Fibroblast of the aortic adventitia (primary cell): ENCODE measurements around the gene ALKBH6. TPM values are rescaled to one million over a fixed set of nuclear protein-coding genes. Genes with fewer than 3 reads are reported as not detected.

Experiments used
- DNase-seq: peaks from one replicate; pipeline ENCODE4 v3.0.0-alpha.2; 2010; ENCODE audit warnings: low read depth
- H3K4me3 ChIP-seq: 2 replicates; pipeline ENCODE4 v1.5.1; 2011; ENCODE audit warnings: low read depth, mild to moderate bottlenecking, control low read depth, low read length, moderate library complexity
- CTCF ChIP-seq: IDR thresholded peaks from 2 replicates; pipeline ENCODE4 v1.5.1; 2011; ENCODE audit warnings: mild to moderate bottlenecking, low read length, control low read depth, inconsistent platforms; ENCODE audit not compliant: insufficient read depth
- total RNA-seq: library from RNA; depleted of rRNA; stranded (reverse); fragments of >200 nt; gene quantifications from 2 replicates; pipeline ENCODE4 v1.2.3, GENCODE V29; 2012; ENCODE audit warnings: low replicate concordance

The ALKBH6 gene
- total RNA-seq, 1 donor = 15.5 TPM

- no peak overlapping the region for H3K4me3 ChIP-seq
- TF ChIP-seq CTCF = no peak
- DNase-seq = peak; percentile 37
These were observed 16.5 kb upstream of the ALKBH6 start for GRCh38 chr19:36030264-36031148.

DNA sequence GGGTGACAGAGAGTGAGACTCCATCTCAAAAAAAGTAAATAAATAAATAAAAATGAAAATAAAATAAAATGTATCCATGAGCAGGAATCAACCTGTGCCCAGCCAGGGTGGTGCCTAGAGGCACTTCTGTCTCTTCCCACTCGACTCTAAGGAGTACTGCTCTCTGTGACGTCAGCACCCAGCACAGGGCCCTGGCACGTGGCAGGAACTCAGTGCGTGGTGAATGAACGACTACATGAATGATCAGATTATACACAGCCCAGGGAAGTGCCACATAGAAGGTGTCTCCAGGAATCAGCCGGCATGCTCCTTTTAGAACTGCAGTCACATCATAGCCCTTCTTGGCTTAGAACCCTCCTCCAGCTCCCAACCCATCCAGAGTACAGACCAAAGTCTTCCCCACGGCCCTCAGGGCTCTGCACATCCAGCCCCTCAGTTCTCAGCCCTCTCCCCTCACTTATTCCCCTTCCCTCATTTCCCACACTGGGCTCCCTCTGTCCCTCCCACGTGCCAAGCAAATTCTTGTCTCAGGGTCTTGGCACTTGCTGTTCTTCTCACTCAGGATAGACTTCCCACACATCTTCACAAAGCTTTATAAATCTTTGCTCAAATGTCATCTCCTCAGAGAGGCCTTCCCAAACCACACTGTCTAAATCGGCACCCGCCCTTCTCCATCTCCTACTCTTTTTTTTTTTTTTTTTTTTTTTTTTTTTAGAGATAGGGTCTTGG lies 14.5 kb upstream of the ALKBH6 start:
- no peak overlapping the region for H3K4me3 ChIP-seq
- no peak for DNase-seq
- TF ChIP-seq CTCF = no peak

DNA sequence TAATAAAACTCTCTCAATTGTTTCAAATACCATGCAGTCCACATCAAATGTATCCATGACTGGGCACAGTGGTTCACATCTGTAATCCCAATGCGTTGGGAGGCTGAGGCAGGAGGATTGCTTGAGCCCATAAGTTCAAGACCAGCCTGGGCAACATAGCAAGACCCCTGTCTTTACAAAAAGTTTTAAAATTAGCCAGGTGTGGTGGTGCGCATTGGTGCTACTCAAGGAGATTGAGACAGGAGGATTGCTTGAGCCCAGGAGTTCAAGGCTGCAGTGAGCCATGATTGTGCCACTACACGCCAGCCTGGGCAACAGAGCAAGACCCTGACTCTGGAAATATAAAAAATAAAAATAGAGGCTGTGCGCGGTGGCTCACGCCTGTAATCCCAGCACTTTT lies 13.7 kb upstream of the ALKBH6 start:
- no peak overlapping the region for H3K4me3 ChIP-seq
- DNase-seq = no peak
- no peak for TF ChIP-seq CTCF

DNA sequence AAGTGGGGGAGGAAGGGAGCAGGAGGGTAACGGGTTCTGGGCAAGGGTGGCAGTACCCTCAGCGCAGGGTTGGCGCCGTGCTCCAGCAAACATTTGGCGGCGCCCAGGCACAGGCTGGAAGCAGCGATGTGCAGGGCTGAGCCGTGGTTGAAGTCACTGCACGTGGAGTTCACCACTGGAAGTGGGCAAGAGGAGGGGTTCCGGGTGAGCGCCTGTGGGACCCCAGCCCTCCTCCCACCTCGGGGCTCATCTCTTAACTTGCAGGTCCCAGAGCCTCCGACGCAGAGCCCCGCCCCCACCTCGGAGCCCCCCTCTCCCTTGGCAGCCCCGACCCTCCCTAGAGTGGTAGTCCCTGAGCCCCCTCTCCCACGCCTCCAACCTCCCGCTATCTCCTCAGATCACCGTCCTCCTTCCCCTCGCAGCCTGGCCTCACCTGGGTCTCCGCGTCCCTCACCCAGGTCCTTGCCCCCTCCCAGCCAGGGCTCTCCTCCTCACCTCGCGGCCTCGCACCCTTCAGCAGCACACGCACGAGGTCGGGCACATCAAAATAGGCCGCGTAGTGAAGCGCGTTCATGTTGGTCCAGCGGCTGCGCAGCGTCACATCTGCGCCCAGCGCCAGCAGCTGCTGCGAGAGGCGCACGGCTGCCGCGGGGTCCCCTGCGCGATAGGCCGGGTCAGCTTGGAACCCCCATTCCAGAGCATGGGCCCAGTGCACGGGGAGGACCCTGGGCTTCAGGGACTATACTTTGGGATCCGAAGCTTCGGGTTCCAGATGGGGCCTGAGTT lies 12.3 kb upstream of the ALKBH6 start:
- no peak for TF ChIP-seq CTCF
- DNase-seq = no peak
- no peak overlapping the region for H3K4me3 ChIP-seq

DNA sequence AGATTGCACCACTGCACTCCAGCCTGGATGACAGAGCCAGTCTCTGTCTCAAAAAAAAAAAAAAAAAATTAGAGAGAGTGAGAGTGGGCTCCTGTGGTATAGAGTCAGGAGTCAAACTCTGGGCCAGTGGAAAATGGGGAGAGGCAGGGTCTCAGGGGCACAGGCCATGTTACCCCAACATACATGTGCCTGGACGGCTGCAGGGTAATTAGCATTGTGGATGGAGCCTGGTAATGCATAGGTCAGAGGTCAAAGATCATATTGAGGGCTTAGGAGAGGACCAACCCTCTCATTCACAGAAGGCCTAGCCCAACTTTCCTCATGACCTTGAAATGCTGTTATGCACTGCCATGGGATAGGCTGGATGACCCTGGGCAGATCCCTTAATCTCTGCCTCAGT lies 11.5 kb upstream of the ALKBH6 start:
- no peak for TF ChIP-seq CTCF
- DNase-seq = no peak
- H3K4me3 ChIP-seq = no peak overlapping the region

- no peak overlapping the region for H3K4me3 ChIP-seq
- no peak for TF ChIP-seq CTCF
- DNase-seq = no peak
These were observed 9.4 kb upstream of the ALKBH6 start for GRCh38 chr19:36023432-36023831.
